ENCODE measurements around the gene LCE3D.
"Not testable (repeated sequence)": the region's sequence is repeated elsewhere in the genome, so short reads cannot be mapped to it uniquely, and the experiment has no call there.

LCE3D gene

DNA sequence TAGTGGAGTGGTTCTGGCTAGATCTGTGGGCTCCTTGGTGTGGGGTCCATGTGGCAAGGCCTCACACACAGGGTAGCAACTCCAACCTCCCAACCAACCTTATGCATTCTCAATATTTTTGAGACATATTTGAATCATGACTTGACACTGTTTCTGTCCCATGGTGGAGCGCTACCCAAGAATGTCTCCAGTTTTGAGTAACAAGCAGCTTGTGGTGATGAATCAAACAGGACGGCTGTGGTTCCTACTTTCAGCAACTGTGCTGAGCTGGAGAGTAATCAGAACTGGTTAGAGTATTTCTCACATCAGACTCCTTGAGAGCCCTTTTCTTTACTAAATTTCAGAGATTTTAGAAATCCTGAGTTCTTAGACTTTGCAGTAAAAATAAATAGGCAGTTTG lies 3.1 kb downstream of the LCE3D start:
- no peak for TF ChIP-seq FOXA1 (IDR thresholded peaks at IDR 0.05)
- TF ChIP-seq NFRKB (IDR thresholded peaks at IDR 0.05) = no peak
- no peak for TF ChIP-seq SUZ12 (IDR thresholded peaks at IDR 0.05)
- TF ChIP-seq L3MBTL2 (conservative IDR thresholded peaks at IDR 0.05) = no peak
- TF ChIP-seq SP1 (IDR thresholded peaks at IDR 0.05) = no peak
- TF ChIP-seq TARDBP (IDR thresholded peaks at IDR 0.05) = no peak
- TF ChIP-seq BHLHE40 (IDR thresholded peaks at IDR 0.05; ENCODE audit: borderline replicate concordance) = no peak
- TF ChIP-seq CTBP1 (IDR thresholded peaks at IDR 0.05; ENCODE audit: borderline replicate concordance) = no peak
- TF ChIP-seq ZNF384 (IDR thresholded peaks at IDR 0.05) = no peak
- TF ChIP-seq PKNOX1 (IDR thresholded peaks at IDR 0.05) = no peak
- no peak for DNase-seq (ENCODE audit: extremely low spot score)
- POLR2A ChIA-PET = no interaction called here
- CTCF ChIA-PET = interaction anchor here (0.6 kb wide), 2 partner anchors 16 to 1619 kb away, joined by 3 to 4 read pairs; no protein-coding TSS in a partner anchor

- CTCF ChIA-PET = no interaction called here
- DNase-seq (ENCODE audit: extremely low spot score) = no peak
- TF ChIP-seq ELF4 (IDR thresholded peaks at IDR 0.05) (no peak), L3MBTL2 (conservative IDR thresholded peaks at IDR 0.05) (no peak), SP1 (IDR thresholded peaks at IDR 0.05) (no peak), LEF1 (IDR thresholded peaks at IDR 0.05; ENCODE audit: borderline replicate concordance) (no peak), FOXM1 (IDR thresholded peaks at IDR 0.05; ENCODE audit: borderline replicate concordance) (no peak), FOXK2 (IDR thresholded peaks at IDR 0.05) (no peak), ARNT (IDR thresholded peaks at IDR 0.05) (no peak), BHLHE40 (IDR thresholded peaks at IDR 0.05; ENCODE audit: borderline replicate concordance) (no peak), NFRKB (IDR thresholded peaks at IDR 0.05) (no peak), PKNOX1 (IDR thresholded peaks at IDR 0.05) (no peak), FOXA1 (IDR thresholded peaks at IDR 0.05) (no peak)
- POLR2A ChIA-PET = no interaction called here
These were observed 13.6 kb downstream of the LCE3D start, which contains the start of gene LCE3E for GRCh38 chr1:152566681-152567080. TSS of gene LCE3E (minus strand) at chr1:152566780. CDS start at chr1:152566208, 572 bp downstream.

GRCh38 chr1:152565535-152566215 lies 14.6 kb downstream of the LCE3D start:
- ChIA-PET CTCF (no interaction called here), POLR2A (no interaction called here)
- no peak for TF ChIP-seq L3MBTL2 (conservative IDR thresholded peaks at IDR 0.05)
- DNase-seq (ENCODE audit: extremely low spot score) = no peak

- DNase-seq (ENCODE audit: extremely low spot score) = no peak
- CTCF ChIA-PET = no interaction called here
- POLR2A ChIA-PET = no interaction called here
- no peak for TF ChIP-seq NFRKB (IDR thresholded peaks at IDR 0.05)
- no peak for TF ChIP-seq HDGF (IDR thresholded peaks at IDR 0.05; ENCODE audit: borderline replicate concordance)
- TF ChIP-seq ARNT (IDR thresholded peaks at IDR 0.05) = no peak
- no peak for TF ChIP-seq L3MBTL2 (conservative IDR thresholded peaks at IDR 0.05)
These were observed 15.2 kb downstream of the LCE3D start for GRCh38 chr1:152565115-152565514.

- DNase-seq (ENCODE audit: extremely low spot score); CTCF ChIA-PET; POLR2A ChIA-PET: not testable (repeated sequence)
These were observed 32.0 kb downstream of the LCE3D start for GRCh38 chr1:152548358-152548757.

DNA sequence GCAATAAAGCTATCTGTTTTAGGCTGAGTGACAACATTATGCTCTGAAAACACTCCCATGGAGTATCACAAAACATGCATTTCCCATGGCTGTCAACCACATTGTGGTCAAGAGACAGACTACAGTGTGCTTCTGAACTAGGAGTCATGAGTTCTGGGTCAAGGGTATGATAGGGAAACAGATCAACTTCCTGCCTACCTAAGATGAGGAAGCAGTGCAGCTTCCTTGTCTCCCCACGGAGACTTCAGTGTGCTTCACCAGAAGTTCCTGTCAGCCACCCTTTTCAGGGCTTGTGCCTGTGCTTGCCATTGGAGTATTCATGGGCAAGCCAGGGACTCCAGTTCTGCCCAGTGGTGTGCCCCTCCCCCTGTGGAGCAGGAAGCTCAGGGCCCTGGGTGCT lies 33.6 kb downstream of the LCE3D start:
- POLR2A ChIA-PET = no interaction called here

More for the DNA sequence above, 33.6 kb downstream of the LCE3D start:
- TF ChIP-seq ARNT (IDR thresholded peaks at IDR 0.05) = no peak
- no peak for TF ChIP-seq CTBP1 (IDR thresholded peaks at IDR 0.05; ENCODE audit: borderline replicate concordance)
- no peak for TF ChIP-seq FOXA1 (IDR thresholded peaks at IDR 0.05)
- TF ChIP-seq HDGF (IDR thresholded peaks at IDR 0.05; ENCODE audit: borderline replicate concordance) = no peak
- no peak for TF ChIP-seq ELF4 (IDR thresholded peaks at IDR 0.05)
- no peak for TF ChIP-seq ZNF384 (IDR thresholded peaks at IDR 0.05)
- no peak for TF ChIP-seq L3MBTL2 (conservative IDR thresholded peaks at IDR 0.05)
- TF ChIP-seq BHLHE40 (IDR thresholded peaks at IDR 0.05; ENCODE audit: borderline replicate concordance) = no peak
- TF ChIP-seq SUZ12 (IDR thresholded peaks at IDR 0.05) = no peak
- TF ChIP-seq LEF1 (IDR thresholded peaks at IDR 0.05; ENCODE audit: borderline replicate concordance) = no peak
- no peak for TF ChIP-seq SP1 (IDR thresholded peaks at IDR 0.05)
- TF ChIP-seq TARDBP (IDR thresholded peaks at IDR 0.05) = no peak
- no peak for TF ChIP-seq NFRKB (IDR thresholded peaks at IDR 0.05)
- no peak for TF ChIP-seq PKNOX1 (IDR thresholded peaks at IDR 0.05)
- CTCF ChIA-PET = interaction anchor here (1.0 to 1.1 kb wide), 2 partner anchors 13 to 88 kb away, joined by 3 to 4 read pairs; no protein-coding TSS in a partner anchor
- no peak for DNase-seq (ENCODE audit: extremely low spot score)
